Measurements from ENCODE around the gene NUMA1. TPM values are rescaled to one million over a fixed set of nuclear protein-coding genes. Genes with fewer than 3 reads are reported as not detected.

Gene NUMA1
- polyA plus RNA-seq, 1 experiment = 79.5 TPM

DNA sequence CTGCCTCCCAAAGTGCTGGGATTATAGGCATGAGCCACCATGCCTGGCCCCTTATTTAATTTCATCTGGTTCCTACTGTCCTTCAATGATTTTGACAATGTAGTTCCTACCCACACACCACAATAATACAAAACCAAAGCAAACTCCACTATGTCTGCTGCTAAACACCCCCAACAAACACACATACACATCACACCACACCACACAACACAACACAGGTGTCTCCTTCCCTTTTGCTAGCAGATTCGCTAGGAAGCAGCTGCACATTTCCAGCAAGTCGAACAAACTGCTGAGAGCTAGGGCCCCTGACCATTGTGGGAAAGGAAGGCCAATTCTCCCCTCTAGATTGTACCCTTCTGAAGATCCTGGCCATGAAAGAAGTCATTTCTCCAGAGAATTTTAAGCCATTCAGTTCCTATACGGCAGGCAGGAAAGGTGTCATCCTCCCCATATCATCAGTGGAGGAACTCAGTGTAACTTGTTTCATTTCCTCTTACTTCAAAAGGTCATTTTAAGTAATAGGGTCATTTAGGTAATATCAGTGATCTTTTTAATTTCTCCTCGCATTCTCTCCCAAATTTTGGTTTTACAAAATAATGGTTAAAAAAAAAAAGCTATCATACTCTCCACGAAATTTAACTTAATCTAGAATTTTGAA, 18.5 kb downstream of the NUMA1 start:
- Histone ChIP-seq H3K4me3 (ENCODE audit: low read depth, low read length) (no peak overlapping the region), H3K27me3 (ENCODE audit: control insufficient read depth, insufficient read depth, low read length) (no peaks in the 10 kb centered on the region), H3K9me3 (ENCODE audit: control insufficient read depth, insufficient read depth, low read length) (no peaks in the 10 kb centered on the region), H3K27ac (ENCODE audit: low read depth, low read length) (no peak overlapping the region)
- no peak for DNase-seq (ENCODE audit: low read depth, low spot score)
- TF ChIP-seq, protein P1, sequence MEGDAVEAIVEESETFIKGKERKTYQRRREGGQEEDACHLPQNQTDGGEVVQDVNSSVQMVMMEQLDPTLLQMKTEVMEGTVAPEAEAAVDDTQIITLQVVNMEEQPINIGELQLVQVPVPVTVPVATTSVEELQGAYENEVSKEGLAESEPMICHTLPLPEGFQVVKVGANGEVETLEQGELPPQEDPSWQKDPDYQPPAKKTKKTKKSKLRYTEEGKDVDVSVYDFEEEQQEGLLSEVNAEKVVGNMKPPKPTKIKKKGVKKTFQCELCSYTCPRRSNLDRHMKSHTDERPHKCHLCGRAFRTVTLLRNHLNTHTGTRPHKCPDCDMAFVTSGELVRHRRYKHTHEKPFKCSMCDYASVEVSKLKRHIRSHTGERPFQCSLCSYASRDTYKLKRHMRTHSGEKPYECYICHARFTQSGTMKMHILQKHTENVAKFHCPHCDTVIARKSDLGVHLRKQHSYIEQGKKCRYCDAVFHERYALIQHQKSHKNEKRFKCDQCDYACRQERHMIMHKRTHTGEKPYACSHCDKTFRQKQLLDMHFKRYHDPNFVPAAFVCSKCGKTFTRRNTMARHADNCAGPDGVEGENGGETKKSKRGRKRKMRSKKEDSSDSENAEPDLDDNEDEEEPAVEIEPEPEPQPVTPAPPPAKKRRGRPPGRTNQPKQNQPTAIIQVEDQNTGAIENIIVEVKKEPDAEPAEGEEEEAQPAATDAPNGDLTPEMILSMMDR (IDR thresholded peaks at IDR 0.05; ENCODE audit: low read depth, low read length) = no peak
- CTCF ChIA-PET = interaction anchor here (1.0 kb wide), 1 partner anchor 37 kb away, joined by 3 read pairs; no protein-coding TSS in a partner anchor
- POLR2A ChIA-PET = interaction anchor here (0.6 kb wide), 1 partner anchor 51 kb away, joined by 3 read pairs; no protein-coding TSS in a partner anchor

DNA sequence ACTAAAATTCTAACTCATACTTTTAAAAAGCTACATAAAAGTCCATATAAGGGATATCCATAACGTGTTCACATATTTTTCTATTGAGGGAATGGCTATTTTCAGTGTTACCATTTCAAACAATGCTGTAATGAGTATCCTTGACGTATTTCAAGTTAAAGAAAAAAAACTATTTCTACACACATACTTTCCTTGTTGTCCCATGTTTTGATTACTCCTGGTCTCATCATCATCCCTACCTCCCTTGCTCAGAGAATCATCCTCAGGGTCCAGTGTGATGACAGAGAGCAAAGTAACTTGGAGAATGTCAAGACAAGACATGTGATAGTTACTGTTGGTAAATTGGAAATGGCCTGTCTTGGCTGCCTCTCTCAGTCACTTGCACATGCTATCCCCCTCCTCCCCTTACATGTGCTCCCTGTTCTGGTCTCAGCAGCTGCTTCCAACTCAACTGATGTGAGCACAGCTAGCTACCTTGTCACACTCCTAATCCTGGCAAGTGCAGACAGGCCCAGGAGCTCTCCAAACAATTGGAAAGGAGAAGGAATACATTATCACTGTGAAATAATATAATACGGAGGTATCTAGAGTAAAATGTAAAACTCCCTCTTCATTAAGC, 21.8 kb downstream of the NUMA1 start:
- TF ChIP-seq, protein P1 (IDR thresholded peaks at IDR 0.05; ENCODE audit: low read depth, low read length) = no peak
- Histone ChIP-seq H3K27ac (ENCODE audit: low read depth, low read length) (peak overlapping the region; percentile 87), H3K4me3 (ENCODE audit: low read depth, low read length) (no peak overlapping the region), H3K27me3 (ENCODE audit: control insufficient read depth, insufficient read depth, low read length) (no peaks in the 10 kb centered on the region), H3K9me3 (ENCODE audit: control insufficient read depth, insufficient read depth, low read length) (no peaks in the 10 kb centered on the region)
- ChIA-PET CTCF (interaction anchor here (0.6 to 2.7 kb wide), 6 partner anchors 11 to 372 kb away, joined by 3 to 10 read pairs (median 4); no protein-coding TSS in a partner anchor), POLR2A (interaction anchor here (0.6 kb wide), 1 partner anchor 18 kb away, joined by 4 read pairs; no protein-coding TSS in a partner anchor)
- peak; percentile 59 for DNase-seq (ENCODE audit: low read depth, low spot score)

DNA sequence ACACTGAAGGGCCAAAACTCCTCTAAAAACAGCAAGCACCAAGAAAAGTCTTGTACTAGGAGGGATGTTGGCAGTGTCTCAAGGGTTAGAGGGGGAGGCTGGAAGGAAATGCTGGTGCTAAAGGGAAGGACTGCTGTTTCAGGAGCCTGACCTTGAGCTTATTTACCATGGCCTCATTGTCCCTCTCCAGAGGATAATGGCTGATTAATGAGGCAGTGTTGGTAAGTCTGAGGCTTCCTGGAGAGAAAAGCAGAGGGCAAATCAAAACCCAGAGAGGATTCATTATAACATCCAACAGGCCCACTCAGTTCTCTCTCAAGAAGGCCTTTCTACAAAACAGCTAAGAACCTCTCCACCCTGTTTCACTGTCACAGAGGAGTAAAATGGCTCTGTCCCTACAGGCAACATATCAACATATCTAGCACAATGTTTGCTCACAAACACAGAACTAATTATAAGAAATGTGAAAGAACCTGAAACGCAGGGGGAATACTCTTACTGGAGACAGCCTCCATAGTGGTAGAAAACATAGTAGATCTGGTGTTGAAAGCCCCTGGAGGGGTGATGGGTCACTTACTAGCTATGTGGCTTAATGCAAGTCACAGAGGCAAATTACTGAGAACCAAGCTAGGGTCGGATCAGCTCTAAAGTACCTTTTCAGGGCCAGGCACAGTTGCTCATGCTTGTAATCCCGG, 31.4 kb downstream of the NUMA1 start:
- ChIA-PET CTCF (interaction anchor here (1.3 kb wide), 1 partner anchor 25 kb away, joined by 3 read pairs; no protein-coding TSS in a partner anchor), POLR2A (no interaction called here)
- Histone ChIP-seq H3K27me3 (ENCODE audit: control insufficient read depth, insufficient read depth, low read length) (no peaks in the 10 kb centered on the region), H3K4me3 (ENCODE audit: low read depth, low read length) (no peak overlapping the region), H3K27ac (ENCODE audit: low read depth, low read length) (no peak overlapping the region), H3K9me3 (ENCODE audit: control insufficient read depth, insufficient read depth, low read length) (no peaks in the 10 kb centered on the region)
- no peak for DNase-seq (ENCODE audit: low read depth, low spot score)
- TF ChIP-seq, protein P1 (IDR thresholded peaks at IDR 0.05; ENCODE audit: low read depth, low read length) = no peak

DNA sequence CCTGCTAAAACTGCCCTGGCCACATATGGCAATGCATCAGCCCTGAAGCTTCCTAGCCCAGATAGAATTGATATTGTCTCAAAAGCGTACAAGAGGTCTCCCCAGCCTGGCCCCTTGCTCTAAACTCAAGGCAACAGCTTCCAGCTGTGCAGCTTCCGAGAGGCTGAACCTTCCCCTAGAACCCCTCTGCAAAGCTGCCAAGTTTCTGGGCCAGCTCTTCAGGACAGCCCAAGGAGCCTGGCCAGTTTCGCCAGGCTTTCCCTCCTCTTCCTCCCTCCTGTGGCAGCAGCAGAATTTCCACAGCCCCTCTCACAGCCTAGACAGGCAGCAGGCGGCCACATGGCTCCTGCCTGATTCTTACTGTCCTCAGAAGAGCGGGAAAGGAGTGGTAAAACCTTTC, 34.5 kb downstream of the NUMA1 start:
- no peaks in the 10 kb centered on the region for H3K9me3 ChIP-seq (ENCODE audit: control insufficient read depth, insufficient read depth, low read length)
- no peak for DNase-seq (ENCODE audit: low read depth, low spot score)
- no peak overlapping the region for H3K4me3 ChIP-seq (ENCODE audit: low read depth, low read length)
- POLR2A ChIA-PET = no interaction called here
- CTCF ChIA-PET = interaction anchor here (0.9 kb wide), 1 partner anchor 20 kb away, joined by 4 read pairs; no protein-coding TSS in a partner anchor
- H3K27ac ChIP-seq (ENCODE audit: low read depth, low read length) = no peak overlapping the region
- TF ChIP-seq, protein P1 (IDR thresholded peaks at IDR 0.05; ENCODE audit: low read depth, low read length) = no peak
- no peaks in the 10 kb centered on the region for H3K27me3 ChIP-seq (ENCODE audit: control insufficient read depth, insufficient read depth, low read length)

Measured in AG04450 (cell line).